C4-2B (cell line): Measurements from ENCODE around the gene PKHD1.
A peak's percentile ranks its signal among the peaks of the same experiment; 100 is the strongest.

Source experiments
- CTCF ChIP-seq: fragments of 450-650 bp; conservative IDR thresholded peaks from 2 replicates; pipeline ENCODE4 v1.5.1; 2017; ENCODE audit warnings: mild to moderate bottlenecking
- ZFX ChIP-seq: fragments of 450-650 bp; IDR thresholded peaks from 2 replicates; pipeline ENCODE4 v1.6.1; 2017

- TF ChIP-seq CTCF (peak; percentile 60), ZFX (no peak)
Measured at GRCh38 chr6:52104979-52105378, 17.6 kb upstream of the PKHD1 start.
